Gastroesophageal sphincter (tissue), 4 donors: ENCODE data around the gene RBMX2. TPM values are rescaled to one million over a fixed set of nuclear protein-coding genes. Genes with fewer than 3 reads are reported as not detected.
A peak's percentile ranks its signal among the peaks of the same experiment; 100 is the strongest.
"Not testable (repeated sequence)": the region's sequence is repeated elsewhere in the genome, so short reads cannot be mapped to it uniquely, and the experiment has no call there.

Experiments used
- ATAC-seq: fragments of 150-250 bp; one replicate; pipeline ENCODE4 v1.9.1; 2016; ENCODE audit warnings: mild to moderate bottlenecking, moderate library complexity
- H3K27ac ChIP-seq, 4 donors: fragments of 200-600 bp; sonication (generic) in 3 of 4; 1 replicate in 3 of 4; 2 replicates in 1 of 4; pipeline ENCODE4 v1.5.1; 2016 to 2019
- H3K27me3 ChIP-seq: fragments of 200-600 bp; sonication (generic); one replicate; pipeline ENCODE4 v1.5.1; 2019
- H3K36me3 ChIP-seq, 2 donors: fragments of 200-600 bp; sonication (generic); one replicate each; pipeline ENCODE4 v1.5.1; 2019; ENCODE audit warnings: control low read depth in 1 of 2
- H3K4me1 ChIP-seq, 3 donors: fragments of 200-600 bp; sonication (generic); 1 replicate in 2 of 3; 2 replicates in 1 of 3; pipeline ENCODE4 v1.5.1; 2016 to 2019; ENCODE audit warnings: control low read depth in 2 of 3
- H3K4me3 ChIP-seq, 2 donors: fragments of 200-600 bp; sonication (generic); one replicate each; pipeline ENCODE4 v1.5.1; 2019; ENCODE audit warnings: mild to moderate bottlenecking in 1 of 2, moderate library complexity in 1 of 2
- H3K9me3 ChIP-seq, 3 donors: fragments of 200-600 bp; sonication (generic); one replicate each; pipeline ENCODE4 v1.5.1; 2017 to 2019; ENCODE audit warnings: control low read depth in 2 of 3
- EP300 ChIP-seq: sonication (generic); formaldehyde crosslinking; IDR thresholded peaks from one replicate; pipeline ENCODE4 v1.6.1; 2017; ENCODE audit warnings: antibody characterized with exemption, mild to moderate bottlenecking
- POLR2A ChIP-seq, 2 donors: fragments of 450-650 bp; IDR thresholded peaks; one replicate each; pipeline ENCODE4 v1.6.1; 2017; ENCODE audit warnings: antibody characterized with exemption in 2 of 2, mild to moderate bottlenecking in 2 of 2, moderate library complexity in 1 of 2
- POLR2AphosphoS5 ChIP-seq: sonication (generic); formaldehyde crosslinking; IDR thresholded peaks from one replicate; pipeline ENCODE4 v1.6.1; 2017; ENCODE audit warnings: antibody characterized with exemption
- whole genome bisulfite sequencing, 2 donors: methylation state at CpG; one replicate each; pipeline ENCODE4 v1.1.5; 2018; ENCODE audit warnings: low coverage in 1 of 2; 5-methylcytosine and 5-hydroxymethylcytosine counted together
- total RNA-seq, 4 donors: library from RNA; depleted of rRNA; stranded (reverse); fragments of >200 nt; gene quantifications; one replicate each; pipeline ENCODE4 v1.1.0, GENCODE V29; 2016
- TF ChIP-seq, protein P1 (sequence below), 4 experiments: fragments of 200-600 bp in 2 of 4; fragments of 450-650 bp in 2 of 4; sonication (generic) in 1 of 4; IDR thresholded peaks; one replicate each; pipeline ENCODE4 v1.5.1; 2017 to 2019; ENCODE audit warnings: antibody characterized with exemption in 4 of 4, mild to moderate bottlenecking in 2 of 4, moderate library complexity in 2 of 4

Gene RBMX2, protein sequence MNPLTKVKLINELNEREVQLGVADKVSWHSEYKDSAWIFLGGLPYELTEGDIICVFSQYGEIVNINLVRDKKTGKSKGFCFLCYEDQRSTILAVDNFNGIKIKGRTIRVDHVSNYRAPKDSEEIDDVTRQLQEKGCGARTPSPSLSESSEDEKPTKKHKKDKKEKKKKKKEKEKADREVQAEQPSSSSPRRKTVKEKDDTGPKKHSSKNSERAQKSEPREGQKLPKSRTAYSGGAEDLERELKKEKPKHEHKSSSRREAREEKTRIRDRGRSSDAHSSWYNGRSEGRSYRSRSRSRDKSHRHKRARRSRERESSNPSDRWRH
- 10 to 100 TPM; 14.8 to 19.5 (median 18.0) TPM for total RNA-seq

DNA sequence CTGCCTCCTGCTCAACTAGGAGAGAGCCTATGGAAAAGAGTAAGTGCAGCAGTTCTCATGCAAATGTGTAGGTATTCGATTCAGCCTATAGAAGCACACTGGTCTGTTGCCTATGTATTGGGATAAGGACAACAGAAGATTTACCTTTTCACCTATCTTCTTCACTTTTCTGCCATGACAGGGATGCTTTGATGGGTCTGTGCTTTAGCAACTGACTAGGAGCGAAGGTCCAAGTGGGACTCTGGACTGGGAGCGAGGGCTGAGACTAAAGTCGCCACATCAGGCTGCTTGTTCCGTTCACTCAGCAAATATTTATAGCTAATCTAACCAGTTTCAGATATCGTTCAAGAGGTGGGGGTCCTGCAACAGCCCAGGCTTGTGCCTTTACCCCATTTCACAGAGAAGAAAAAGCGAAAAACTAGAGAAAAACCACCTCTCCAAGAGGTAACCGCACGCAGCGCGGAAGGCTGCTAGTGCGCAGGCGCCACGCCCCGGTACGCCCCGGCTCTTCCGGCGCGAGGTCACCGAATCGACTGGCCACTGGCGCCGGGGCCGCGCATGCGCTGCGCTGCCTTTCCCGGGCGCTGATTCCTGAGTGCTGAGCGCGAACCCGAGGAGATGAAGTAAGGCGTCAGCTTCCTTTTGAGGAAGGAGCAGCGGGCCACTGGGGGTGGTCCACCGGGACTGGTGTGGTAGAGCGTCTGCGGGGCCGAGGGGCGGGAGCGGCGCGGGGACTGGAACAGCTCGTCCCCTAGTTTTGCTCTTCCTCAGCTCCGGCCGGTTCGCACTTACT, at the start of gene RBMX2:
Gene RBMX2 (plus strand): TSS at position 573 of the 793 bp plus-strand sequence. CDS start 46 bp downstream, at position 619.
- no peaks in the 10 kb centered on the region for H3K9me3 ChIP-seq
- TF ChIP-seq, protein P1, sequence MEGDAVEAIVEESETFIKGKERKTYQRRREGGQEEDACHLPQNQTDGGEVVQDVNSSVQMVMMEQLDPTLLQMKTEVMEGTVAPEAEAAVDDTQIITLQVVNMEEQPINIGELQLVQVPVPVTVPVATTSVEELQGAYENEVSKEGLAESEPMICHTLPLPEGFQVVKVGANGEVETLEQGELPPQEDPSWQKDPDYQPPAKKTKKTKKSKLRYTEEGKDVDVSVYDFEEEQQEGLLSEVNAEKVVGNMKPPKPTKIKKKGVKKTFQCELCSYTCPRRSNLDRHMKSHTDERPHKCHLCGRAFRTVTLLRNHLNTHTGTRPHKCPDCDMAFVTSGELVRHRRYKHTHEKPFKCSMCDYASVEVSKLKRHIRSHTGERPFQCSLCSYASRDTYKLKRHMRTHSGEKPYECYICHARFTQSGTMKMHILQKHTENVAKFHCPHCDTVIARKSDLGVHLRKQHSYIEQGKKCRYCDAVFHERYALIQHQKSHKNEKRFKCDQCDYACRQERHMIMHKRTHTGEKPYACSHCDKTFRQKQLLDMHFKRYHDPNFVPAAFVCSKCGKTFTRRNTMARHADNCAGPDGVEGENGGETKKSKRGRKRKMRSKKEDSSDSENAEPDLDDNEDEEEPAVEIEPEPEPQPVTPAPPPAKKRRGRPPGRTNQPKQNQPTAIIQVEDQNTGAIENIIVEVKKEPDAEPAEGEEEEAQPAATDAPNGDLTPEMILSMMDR (IDR thresholded peaks at IDR 0.05) = no peak
- peak; percentile 81 for TF ChIP-seq POLR2AphosphoS5
- peak; percentile 56 to 60 for TF ChIP-seq POLR2A (IDR thresholded peaks at IDR 0.05)
- H3K36me3 ChIP-seq = peaks cover 0 to 15% of the 10 kb centered on the region in 2 donors
- no peaks in the 10 kb centered on the region for H3K27me3 ChIP-seq
- peak within 1 kb of the TSS; percentile 36 to 85 (median 84) for H3K27ac ChIP-seq
- H3K4me3 ChIP-seq = peak within 1 kb of the TSS; percentile 67 to 70
- ATAC-seq = peak; percentile 93
- WGBS, 2 donors = 0 to 33% methylated on average over 1 to 3 of the region's 47 CpGs
- peaks cover 0 to 26% (median 0%) of the 10 kb centered on the region in 3 donors for H3K4me1 ChIP-seq

DNA sequence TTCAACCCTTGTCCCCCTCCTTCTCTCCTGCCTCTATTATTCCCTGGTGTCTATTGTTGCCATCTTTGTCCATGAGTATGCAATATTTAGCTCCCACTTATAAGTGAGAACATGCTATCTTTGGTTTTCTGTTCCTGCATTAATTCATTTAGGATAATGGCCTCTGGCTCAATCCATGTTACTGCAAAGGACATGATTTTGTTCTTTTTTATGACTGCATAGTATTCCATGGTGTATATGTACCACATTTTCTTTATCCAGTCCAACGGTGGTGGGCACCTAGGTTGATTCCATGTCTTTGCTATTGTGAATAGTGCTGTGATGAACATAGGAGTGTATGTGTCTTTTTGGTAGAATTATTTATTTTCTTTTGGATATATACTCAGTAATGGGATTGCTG, 49.7 kb upstream of the RBMX2 start:
- WGBS, 2 donors = 89 to 100% methylated on average over 1 of the region's 1 CpG
- not testable (repeated sequence) for ATAC-seq, H3K4me3 ChIP-seq, H3K9me3 ChIP-seq, H3K4me1 ChIP-seq, H3K27ac ChIP-seq, H3K27me3 ChIP-seq
- peaks cover 0 to 18% of the 10 kb centered on the region in 2 donors for H3K36me3 ChIP-seq

DNA sequence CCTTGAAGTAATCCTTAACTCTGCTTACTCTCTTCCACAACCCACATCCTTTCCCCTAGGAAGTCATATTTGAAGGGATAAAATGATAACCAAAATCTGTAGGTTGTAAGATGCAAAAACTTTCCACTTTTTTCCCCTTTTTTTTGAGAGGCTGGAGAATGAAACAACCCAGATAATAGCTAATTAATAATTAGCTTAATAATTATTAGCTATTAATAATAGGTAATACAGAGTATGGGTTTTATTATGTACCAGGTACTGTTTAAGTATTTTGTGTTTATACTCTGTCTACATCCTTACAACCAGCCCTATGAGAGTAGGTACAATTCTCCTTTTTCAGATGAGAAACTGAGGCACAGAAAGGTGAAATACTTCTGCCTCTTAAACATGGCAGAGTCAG, 25.7 kb upstream of the RBMX2 start:
- H3K27me3 ChIP-seq = no peaks in the 10 kb centered on the region
- H3K4me1 ChIP-seq = no peaks in the 10 kb centered on the region
- no peaks in the 10 kb centered on the region for H3K9me3 ChIP-seq
- no peak overlapping the region for H3K4me3 ChIP-seq
- H3K36me3 ChIP-seq = peaks cover 0 to 11% of the 10 kb centered on the region in 2 donors
- no peak overlapping the region for H3K27ac ChIP-seq
- TF ChIP-seq POLR2A (IDR thresholded peaks at IDR 0.05) (no peak), POLR2AphosphoS5 (no peak), EP300 (no peak)
- TF ChIP-seq, protein P1 (IDR thresholded peaks at IDR 0.05) = no peak
- no peak for ATAC-seq

DNA sequence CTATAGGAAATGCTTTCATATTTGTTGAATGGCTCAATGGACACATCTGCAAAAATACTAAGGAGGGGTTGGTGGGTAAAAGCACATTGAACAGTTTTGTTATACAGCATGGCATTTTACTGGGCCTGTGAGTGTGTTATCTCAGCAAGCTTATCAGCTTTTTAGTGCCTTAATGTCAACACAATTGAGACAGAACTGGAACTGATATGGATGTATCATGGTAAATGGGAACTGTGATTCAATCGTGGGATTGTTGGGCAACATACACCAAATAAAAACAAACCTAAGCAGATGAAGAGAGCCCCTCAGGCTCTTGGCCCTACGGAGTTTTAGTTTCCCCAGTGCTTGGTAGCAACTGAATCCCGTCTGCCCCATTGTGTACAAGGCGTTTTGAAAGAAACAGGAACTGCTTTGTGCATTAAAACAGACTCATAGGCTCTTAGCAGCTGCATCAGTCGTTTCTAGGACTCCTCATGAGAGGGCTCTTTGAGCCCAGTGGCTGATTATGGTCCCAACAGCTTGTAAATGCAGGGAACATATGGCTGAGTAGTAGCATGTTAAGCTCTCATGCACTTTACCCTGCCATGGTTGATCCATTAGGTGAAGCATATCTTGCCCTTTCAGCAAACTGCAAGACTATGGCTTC, 23.6 kb upstream of the RBMX2 start:
- no peaks in the 10 kb centered on the region for H3K9me3 ChIP-seq
- H3K4me1 ChIP-seq = no peaks in the 10 kb centered on the region
- H3K27ac ChIP-seq = no peak overlapping the region
- ATAC-seq = no peak
- no peak overlapping the region for H3K4me3 ChIP-seq
- H3K27me3 ChIP-seq = no peaks in the 10 kb centered on the region
- WGBS, 2 donors = 0 to 46% methylated on average over 1 to 4 of the region's 5 CpGs
- TF ChIP-seq, protein P1 (IDR thresholded peaks at IDR 0.05) = no peak
- TF ChIP-seq EP300 = no peak
- H3K36me3 ChIP-seq = no peaks in the 10 kb centered on the region

DNA sequence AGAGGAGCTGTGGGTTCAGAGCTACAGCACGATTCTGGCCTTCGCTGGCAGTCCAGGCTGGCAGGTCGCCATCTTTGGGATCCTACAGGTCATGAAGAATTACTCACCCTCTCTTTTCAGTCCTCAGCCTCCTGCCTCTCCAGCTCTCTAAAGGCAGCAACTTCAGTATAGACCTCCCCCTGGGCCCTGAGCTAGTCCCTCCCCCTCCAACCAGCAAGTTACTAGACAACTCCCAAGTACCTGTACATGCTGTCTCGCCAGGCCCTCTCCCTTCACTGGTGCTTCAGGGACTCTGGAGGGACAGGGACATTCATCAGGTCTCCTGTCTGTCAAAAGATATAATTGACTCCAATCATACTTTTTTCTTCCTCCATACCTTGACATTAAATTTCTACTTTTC, 16.3 kb upstream of the RBMX2 start, which contains the start of gene GPR119:
Gene GPR119 (minus strand): TSS at position 155 of the 400 bp plus-strand sequence. CDS start 227 bp downstream, outside the sequence.
- H3K27ac ChIP-seq = no peak within 1 kb of the TSS
- ATAC-seq = no peak
- H3K4me1 ChIP-seq = no peaks in the 10 kb centered on the region
- no peaks in the 10 kb centered on the region for H3K27me3 ChIP-seq
- TF ChIP-seq POLR2AphosphoS5 (no peak), POLR2A (IDR thresholded peaks at IDR 0.05) (no peak), EP300 (no peak)
- TF ChIP-seq, protein P1 (IDR thresholded peaks at IDR 0.05) = no peak
- H3K9me3 ChIP-seq = no peaks in the 10 kb centered on the region
- H3K4me3 ChIP-seq = no peak within 1 kb of the TSS
- H3K36me3 ChIP-seq = no peaks in the 10 kb centered on the region
- 70 to 86% methylated on average over 3 to 4 of the region's 4 CpGs for WGBS, 2 donors
